HUES64 (cell line): ENCODE measurements around the gene TNFAIP2.

Source experiments
- H3K27ac ChIP-seq: 2 replicates; pipeline ENCODE4 v1.7.0; 2013; ENCODE audit warnings: low read depth, low read length, inconsistent platforms
- H3K27me3 ChIP-seq: 2 replicates; pipeline ENCODE4 v1.6.1; 2013; ENCODE audit warnings: mild to moderate bottlenecking, low read length; ENCODE audit not compliant: insufficient read depth
- H3K36me3 ChIP-seq: 2 replicates; pipeline ENCODE4 v1.6.1; 2013; ENCODE audit warnings: mild to moderate bottlenecking, low read length; ENCODE audit not compliant: insufficient read depth
- H3K4me1 ChIP-seq: 2 replicates; pipeline ENCODE4 v1.6.1; 2013; ENCODE audit warnings: mild to moderate bottlenecking, low read length, moderate library complexity; ENCODE audit not compliant: insufficient read depth
- H3K4me3 ChIP-seq: 2 replicates; pipeline ENCODE4 v1.5.1; 2013; ENCODE audit warnings: mild to moderate bottlenecking, low read length, moderate library complexity
- H3K9ac ChIP-seq: 2 replicates; pipeline ENCODE4 v1.6.1; 2013; ENCODE audit warnings: mild to moderate bottlenecking, low read depth, low read length
- H3K9me3 ChIP-seq: 2 replicates; pipeline ENCODE4 v1.6.1; 2013; ENCODE audit warnings: low read depth, low read length; ENCODE audit not compliant: insufficient read depth
- WGBS: fragments of 150-250, 120-280 bp; methylation state at CpG from one replicate; pipeline ENCODE4 v1.1.7; 2013; ENCODE audit warnings: missing lambda C conversion rate; 5-methylcytosine and 5-hydroxymethylcytosine counted together

Gene TNFAIP2

DNA sequence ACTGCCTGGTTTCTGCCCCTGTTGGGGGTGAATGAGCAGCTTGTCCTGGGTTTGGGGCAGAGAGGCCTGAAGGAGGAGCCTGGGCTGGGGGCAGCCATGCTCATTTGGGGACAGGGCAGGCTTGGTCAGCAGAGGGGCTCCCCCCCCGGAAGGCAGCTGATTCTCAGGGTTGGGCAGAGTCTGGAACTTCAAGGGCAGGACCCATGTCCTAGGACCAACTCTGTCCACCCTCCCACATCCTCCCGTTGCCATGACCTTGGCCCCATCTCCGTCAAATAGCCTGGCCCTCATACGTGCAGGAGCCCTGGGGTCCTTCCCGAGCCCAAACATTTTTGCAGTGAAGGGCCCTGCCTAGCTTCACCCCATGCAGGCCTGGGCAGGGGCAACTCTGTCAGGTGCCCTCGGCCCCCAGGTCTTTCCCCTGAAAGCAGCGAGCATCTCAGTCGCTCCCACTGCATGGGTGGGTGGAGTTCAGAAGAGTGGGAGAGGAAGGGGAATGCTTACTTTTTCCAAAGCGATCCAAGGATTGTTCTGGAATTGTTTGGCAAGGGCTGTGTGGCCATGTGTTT is 32.6 kb downstream of the TNFAIP2 start:
- Histone ChIP-seq H3K36me3 (no peaks in the 10 kb centered on the region), H3K9me3 (no peaks in the 10 kb centered on the region), H3K27me3 (0 out of 2 replicates have a peak, but pooled peaks cover 2% of the 10 kb centered on the region), H3K27ac (no peak overlapping the region), H3K4me1 (no peaks in the 10 kb centered on the region), H3K9ac (no peak overlapping the region), H3K4me3 (no peak overlapping the region)
- WGBS = 90% methylated on average over 9 of the region's 9 CpGs

- Histone ChIP-seq H3K36me3 (no peaks in the 10 kb centered on the region), H3K9me3 (peaks cover 4% of the 10 kb centered on the region; the same call in 1 of the 2 replicates), H3K27ac (no peak overlapping the region), H3K4me1 (no peaks in the 10 kb centered on the region), H3K27me3 (0 out of 2 replicates have a peak, but pooled peaks cover 2% of the 10 kb centered on the region), H3K4me3 (no peak overlapping the region), H3K9ac (no peak overlapping the region)
- 66% methylated on average over 21 of the region's 21 CpGs for WGBS
Measured at GRCh38 chr14:103156651-103157378, 33.6 kb downstream of the TNFAIP2 start.

DNA sequence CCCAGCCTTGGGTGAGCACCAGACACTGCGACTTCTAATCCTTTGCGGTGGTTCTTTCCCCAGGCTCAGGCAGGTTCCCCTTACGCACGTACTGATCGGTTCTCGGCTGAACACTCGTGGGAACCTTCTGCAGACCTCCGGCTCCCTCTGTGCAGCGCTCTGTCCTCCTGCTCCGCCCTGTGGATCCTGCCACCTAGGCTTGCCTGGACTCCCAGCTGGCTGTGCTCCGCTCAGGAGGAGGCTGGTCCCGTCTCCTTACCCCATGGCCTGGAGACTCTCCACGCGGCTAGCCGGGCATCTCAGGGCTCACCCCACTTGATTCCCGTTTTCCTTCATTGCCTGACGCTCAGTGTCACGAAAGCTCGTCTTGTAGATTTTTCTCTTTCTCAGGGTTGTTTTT is 34.7 kb downstream of the TNFAIP2 start:
- Histone ChIP-seq H3K4me1 (no peaks in the 10 kb centered on the region), H3K9ac (no peak overlapping the region), H3K9me3 (peaks cover 15% of the 10 kb centered on the region; the same call in 1 of the 2 replicates), H3K27ac (no peak overlapping the region), H3K36me3 (no peaks in the 10 kb centered on the region), H3K4me3 (no peak overlapping the region), H3K27me3 (0 out of 2 replicates have a peak, but pooled peaks cover 2% of the 10 kb centered on the region)
- 94% methylated on average over 19 of the region's 19 CpGs for WGBS

DNA sequence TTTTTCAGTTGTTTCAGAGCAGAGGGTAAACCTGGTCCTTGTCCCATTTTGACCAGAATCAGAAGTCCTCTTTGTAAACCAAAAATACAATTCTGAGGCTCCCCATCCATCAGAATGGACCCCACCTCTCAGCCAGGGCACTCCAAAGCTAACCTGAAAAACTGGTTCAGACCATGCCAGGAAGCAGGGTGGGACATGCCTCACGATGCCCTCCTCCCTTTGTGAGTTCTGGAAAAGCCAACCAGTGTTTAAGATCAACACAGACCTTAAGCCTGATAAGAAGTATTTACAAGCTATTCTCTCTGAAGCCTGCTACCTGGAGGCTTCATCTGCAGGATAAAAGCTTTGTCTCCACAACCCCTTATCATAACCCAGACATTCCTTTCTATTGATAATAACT is 35.4 kb downstream of the TNFAIP2 start:
- Histone ChIP-seq H3K27me3 (0 out of 2 replicates have a peak, but pooled peaks cover 2% of the 10 kb centered on the region), H3K4me1 (no peaks in the 10 kb centered on the region), H3K4me3 (no peak overlapping the region), H3K27ac (no peak overlapping the region), H3K9ac (no peak overlapping the region), H3K36me3 (no peaks in the 10 kb centered on the region), H3K9me3 (peaks cover 17% of the 10 kb centered on the region; the same call in 1 of the 2 replicates)
- WGBS = 68% methylated on average over 1 of the region's 1 CpG

- Histone ChIP-seq H3K4me3 (no peak overlapping the region), H3K27ac (no peak overlapping the region), H3K9me3 (peaks cover 17% of the 10 kb centered on the region; the same call in 1 of the 2 replicates), H3K4me1 (no peaks in the 10 kb centered on the region), H3K9ac (no peak overlapping the region), H3K36me3 (no peaks in the 10 kb centered on the region), H3K27me3 (0 out of 2 replicates have a peak, but pooled peaks cover 2% of the 10 kb centered on the region)
- WGBS = 93% methylated on average over 13 of the region's 13 CpGs
Measured at GRCh38 chr14:103160321-103161053, 37.2 kb downstream of the TNFAIP2 start.

DNA sequence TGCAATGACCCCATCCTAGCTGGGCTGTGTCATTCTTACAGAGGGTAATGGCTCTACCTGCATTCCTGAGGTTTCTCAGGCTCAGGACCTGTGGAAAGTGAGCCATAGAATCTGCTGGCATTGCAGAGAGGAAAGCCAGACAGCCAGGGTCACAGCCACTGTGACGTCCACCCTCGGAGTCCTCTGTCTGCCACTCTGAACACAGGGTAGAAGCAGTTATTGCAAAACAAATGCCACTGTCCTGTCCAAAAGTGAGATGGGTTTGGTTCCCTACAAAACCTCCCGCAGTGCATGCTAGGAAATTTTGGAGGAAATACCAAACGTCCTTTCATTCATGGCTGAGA is 37.8 kb downstream of the TNFAIP2 start:
- WGBS = 87% methylated on average over 4 of the region's 4 CpGs
- no peaks in the 10 kb centered on the region for H3K4me1 ChIP-seq
- H3K4me3 ChIP-seq = no peak overlapping the region
- H3K36me3 ChIP-seq = no peaks in the 10 kb centered on the region
- H3K27me3 ChIP-seq = 0 out of 2 replicates have a peak, but pooled peaks cover 2% of the 10 kb centered on the region
- H3K27ac ChIP-seq = no peak overlapping the region
- no peak overlapping the region for H3K9ac ChIP-seq
- peaks cover 17% of the 10 kb centered on the region; the same call in 1 of the 2 replicates for H3K9me3 ChIP-seq

- Histone ChIP-seq H3K9ac (no peak overlapping the region), H3K27me3 (no peaks in the 10 kb centered on the region), H3K27ac (no peak overlapping the region), H3K4me3 (no peak overlapping the region), H3K4me1 (no peaks in the 10 kb centered on the region), H3K9me3 (peaks cover 19% of the 10 kb centered on the region; the same call in 1 of the 2 replicates), H3K36me3 (no peaks in the 10 kb centered on the region)
- 90% methylated on average over 4 of the region's 5 CpGs for WGBS
Measured at GRCh38 chr14:103163199-103163598, 39.9 kb downstream of the TNFAIP2 start.

DNA sequence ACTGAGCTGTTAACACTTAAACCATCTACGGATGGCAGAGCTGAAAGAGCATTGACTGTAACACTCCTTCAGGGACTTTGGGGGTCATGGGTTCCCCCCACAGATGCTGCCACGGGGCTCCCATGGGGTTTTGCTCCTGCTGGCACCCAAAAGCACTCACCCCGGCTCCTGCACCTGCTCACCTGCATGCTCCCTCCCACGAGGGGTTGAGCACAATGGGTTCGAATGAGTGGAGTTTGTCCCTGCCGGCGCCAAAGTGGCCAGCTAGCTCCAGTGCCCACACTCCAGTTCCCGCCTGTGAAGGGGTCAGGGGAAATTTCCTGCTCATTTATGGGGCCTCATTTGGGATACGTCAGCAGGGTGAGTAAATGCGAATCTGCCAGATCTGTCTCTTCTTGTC is 40.7 kb downstream of the TNFAIP2 start:
- Histone ChIP-seq H3K36me3 (no peaks in the 10 kb centered on the region), H3K27ac (no peak overlapping the region), H3K27me3 (no peaks in the 10 kb centered on the region), H3K4me3 (no peak overlapping the region), H3K9me3 (peaks cover 27% of the 10 kb centered on the region), H3K4me1 (no peaks in the 10 kb centered on the region), H3K9ac (no peak overlapping the region; the same call in 1 of the 2 replicates)
- WGBS = 77% methylated on average over 10 of the region's 10 CpGs

DNA sequence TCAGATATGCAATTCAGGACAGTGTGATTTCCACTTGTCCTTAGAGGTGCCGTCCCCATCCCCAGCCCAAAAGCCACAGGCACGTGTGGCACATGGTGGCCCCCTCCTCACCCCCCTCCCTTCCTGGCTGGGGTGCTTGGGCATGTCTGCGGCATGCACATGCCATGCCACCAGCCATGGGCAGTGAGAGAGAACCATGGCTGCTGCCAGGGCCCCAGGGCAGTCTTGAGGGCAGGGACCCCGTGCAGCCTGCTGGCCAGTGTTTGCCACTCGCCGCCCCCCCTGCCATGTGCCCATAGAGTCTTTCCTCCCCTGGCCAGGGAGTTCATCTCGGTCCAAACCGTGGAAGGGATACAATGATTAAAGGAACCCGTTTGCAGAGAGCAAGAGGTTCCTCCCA is 41.5 kb downstream of the TNFAIP2 start:
- Histone ChIP-seq H3K27ac (no peak overlapping the region), H3K9ac (no peak overlapping the region), H3K27me3 (no peaks in the 10 kb centered on the region), H3K4me3 (no peak overlapping the region), H3K9me3 (peaks cover 34% of the 10 kb centered on the region), H3K4me1 (no peaks in the 10 kb centered on the region), H3K36me3 (no peaks in the 10 kb centered on the region)
- WGBS = 83% methylated on average over 9 of the region's 9 CpGs

- Histone ChIP-seq H3K36me3 (no peaks in the 10 kb centered on the region), H3K27ac (no peak overlapping the region), H3K9ac (no peak overlapping the region), H3K4me3 (no peak overlapping the region), H3K27me3 (no peaks in the 10 kb centered on the region), H3K4me1 (no peaks in the 10 kb centered on the region), H3K9me3 (peaks cover 39% of the 10 kb centered on the region)
- 92% methylated on average over 5 of the region's 6 CpGs for WGBS
Measured at GRCh38 chr14:103165323-103165722, 42.1 kb downstream of the TNFAIP2 start.

DNA sequence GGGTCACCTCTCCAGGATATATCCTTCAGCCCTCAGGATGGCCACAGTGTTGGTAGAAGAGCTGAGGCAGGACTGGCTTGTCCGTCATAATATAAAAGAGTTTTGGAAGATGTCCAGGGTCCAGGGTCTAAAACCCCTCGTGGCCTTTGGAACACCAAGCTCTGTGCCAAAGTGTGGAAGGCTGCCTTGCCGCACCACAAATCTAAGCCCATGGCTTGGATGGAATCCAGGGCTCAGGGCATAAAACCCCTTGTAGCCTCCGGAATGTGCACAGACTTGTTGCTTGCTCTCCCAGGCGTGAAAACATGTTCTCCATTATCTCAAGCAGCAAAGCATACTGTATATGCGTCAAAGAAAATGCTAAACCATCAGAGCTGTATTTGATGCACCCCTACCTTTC is 46.7 kb downstream of the TNFAIP2 start:
- 90% methylated on average over 6 of the region's 6 CpGs for WGBS
- Histone ChIP-seq H3K4me3 (no peak overlapping the region), H3K9ac (no peak overlapping the region), H3K36me3 (no peaks in the 10 kb centered on the region), H3K27me3 (no peaks in the 10 kb centered on the region), H3K27ac (no peak overlapping the region), H3K9me3 (peaks cover 66% of the 10 kb centered on the region), H3K4me1 (no peaks in the 10 kb centered on the region)
